A549 (cell line): ENCODE results near the gene ZNF407. TPM values are rescaled to one million over a fixed set of nuclear protein-coding genes. Genes with fewer than 3 reads are reported as not detected.

Source experiments
- ATAC-seq, 2 experiments: fragments of 200-7000 bp in 1 of 2; fragments of >200 bp in 1 of 2; cut with Nextera tagmentation in 1 of 2; cut with Tn5 transposase in 1 of 2; 3 replicates each; pipeline versions ENCODE4 v1.8.0 to v1.9.1; 2018 to 2020; ENCODE audit warnings: mild to moderate bottlenecking in 1 of 2, moderate library complexity in 1 of 2
- CTCF ChIA-PET: fragments of 300-600 bp; sonication (Branson Sonifier 250); formaldehyde crosslinking; extraction: SDS; loops from one replicate; lab custom pipeline; 2021; ENCODE audit warnings: antibody characterized with exemption, inconsistent platforms; lab: Yijun Ruan, JAX
- POLR2A ChIA-PET: fragments of 350-600 bp; formaldehyde crosslinking; extraction: SDS; loops from one replicate; lab custom pipeline; 2021; ENCODE audit warnings: antibody characterized with exemption, inconsistent platforms; lab: Yijun Ruan, JAX
- DNase-seq, 2 experiments: peaks; one replicate each; pipeline versions ENCODE4 v3.0.0 to v3.0.0-alpha.2; 2011 to 2016; ENCODE audit warnings: low read depth in 1 of 2, low spot score in 1 of 2
- FAIRE-seq: peaks from 2 replicates; lab custom pipeline; 2011; peaks lifted over from hg19 to GRCh38; lab: Jason Lieb, UNC
- H3K27ac ChIP-seq, 2 experiments: fragments of >200 bp; sonication (Bioruptor Twin); formaldehyde crosslinking; 3 replicates each; pipeline ENCODE4 v1.5.1; 2016 to 2017
- H3K4me1 ChIP-seq: fragments of >200 bp; sonication (Bioruptor Twin); formaldehyde crosslinking; 3 replicates; pipeline ENCODE4 v1.6.1; 2016
- H3K4me2 ChIP-seq: fragments of >200 bp; sonication (Bioruptor Twin); formaldehyde crosslinking; 3 replicates; pipeline ENCODE4 v1.6.1; 2016
- H3K4me3 ChIP-seq: fragments of >200 bp; sonication (Bioruptor Twin); formaldehyde crosslinking; 3 replicates; pipeline ENCODE4 v1.5.1; 2016
- H3K9me3 ChIP-seq: fragments of >200 bp; sonication (Bioruptor Twin); formaldehyde crosslinking; 3 replicates; pipeline ENCODE4 v1.6.1; 2016
- BCL3 ChIP-seq: fragments of >200 bp; sonication (Bioruptor Twin); formaldehyde crosslinking; IDR thresholded peaks from 3 replicates; pipeline ENCODE4 v1.6.1; 2016
- BHLHE40 ChIP-seq: IDR thresholded peaks from 2 replicates; pipeline ENCODE4 v1.6.1; 2012; ENCODE audit warnings: low read depth, low read length, inconsistent platforms
- CBX2 ChIP-seq: fragments of 200-600 bp; sonication (generic); IDR thresholded peaks from 2 replicates; pipeline ENCODE4 v1.6.1; 2016; ENCODE audit warnings: low read depth, mild to moderate bottlenecking, borderline replicate concordance
- CBX8 ChIP-seq: fragments of 200-600 bp; sonication (generic); IDR thresholded peaks from 2 replicates; pipeline ENCODE4 v1.6.1; 2016
- E2F6 ChIP-seq: IDR thresholded peaks from 2 replicates; pipeline ENCODE4 v1.6.1; 2012; ENCODE audit warnings: low read depth, borderline replicate concordance
- EHMT2 ChIP-seq: fragments of 200-600 bp; sonication (generic); IDR thresholded peaks from 2 replicates; pipeline ENCODE4 v1.6.1; 2016; ENCODE audit warnings: antibody characterized with exemption, low read depth, mild to moderate bottlenecking, moderate library complexity
- HDAC2 ChIP-seq: fragments of 200-600 bp; sonication (generic); IDR thresholded peaks from 2 replicates; pipeline ENCODE4 v1.6.1; 2016
- HES2 ChIP-seq: fragments of >200 bp; sonication (Bioruptor Twin); formaldehyde crosslinking; IDR thresholded peaks from 2 replicates; pipeline ENCODE4 v1.6.1; 2016
- HOXA7 ChIP-seq: fragments of 250-450 bp; sonication (Bioruptor Pico); IDR thresholded peaks from 2 replicates; pipeline ENCODE4 v1.5.0; 2020; ENCODE audit warnings: mild to moderate bottlenecking, moderate library complexity
- HOXB5 ChIP-seq: fragments of 250-450 bp; sonication (Bioruptor Pico); IDR thresholded peaks from 2 replicates; pipeline ENCODE4 v1.5.0; 2020; ENCODE audit warnings: mild to moderate bottlenecking, moderate library complexity
- KDM5A ChIP-seq: fragments of 200-600 bp; sonication (generic); IDR thresholded peaks from 2 replicates; pipeline ENCODE4 v1.6.1; 2016; ENCODE audit warnings: antibody characterized with exemption, mild to moderate bottlenecking
- NPAS2 ChIP-seq: fragments of 250-450 bp; sonication (Bioruptor Pico); IDR thresholded peaks from 2 replicates; pipeline ENCODE4 v1.8.0; 2022; ENCODE audit warnings: mild to moderate bottlenecking, moderate library complexity, borderline replicate concordance
- NR3C1 ChIP-seq: fragments of >200 bp; sonication (Bioruptor Twin); formaldehyde crosslinking; IDR thresholded peaks from 3 replicates; pipeline ENCODE4 v1.6.1; 2017
- PBX3 ChIP-seq: IDR thresholded peaks from 2 replicates; pipeline ENCODE4 v1.6.1; 2012
- PHF8 ChIP-seq: fragments of 200-600 bp; sonication (generic); IDR thresholded peaks from 2 replicates; pipeline ENCODE4 v1.6.1; 2016; ENCODE audit warnings: low read depth, mild to moderate bottlenecking, antibody characterized with exemption, moderate library complexity, borderline replicate concordance
- POLR2A ChIP-seq: IDR thresholded peaks from 2 replicates; pipeline ENCODE4 v1.6.1; 2012; ENCODE audit warnings: mild to moderate bottlenecking, low read length
- RAD21 ChIP-seq, 2 experiments: fragments of >200 bp in 1 of 2; sonication (Bioruptor Twin) in 1 of 2; formaldehyde crosslinking in 1 of 2; IDR thresholded peaks in 1 of 2; conservative IDR thresholded peaks in 1 of 2; 2 replicates in 1 of 2; 3 replicates in 1 of 2; pipeline ENCODE4 v1.6.1; 2012 to 2018; ENCODE audit warnings: inconsistent platforms in 1 of 2
- REST ChIP-seq: fragments of 200-600 bp; sonication (generic); IDR thresholded peaks from 2 replicates; pipeline ENCODE4 v1.6.1; 2016; ENCODE audit warnings: antibody characterized with exemption, mild to moderate bottlenecking, moderate library complexity
- RNF2 ChIP-seq: fragments of 200-600 bp; sonication (generic); IDR thresholded peaks from 2 replicates; pipeline ENCODE4 v1.6.1; 2016; ENCODE audit warnings: low read depth, mild to moderate bottlenecking, antibody characterized with exemption, moderate library complexity, borderline replicate concordance
- SMC3 ChIP-seq: fragments of >200 bp; sonication (Bioruptor Twin); formaldehyde crosslinking; IDR thresholded peaks from 3 replicates; pipeline ENCODE4 v1.6.1; 2018; ENCODE audit warnings: inconsistent platforms
- ZFP36 ChIP-seq: fragments of 450-650 bp; IDR thresholded peaks from 2 replicates; pipeline ENCODE4 v1.6.1; 2014; ENCODE audit warnings: borderline replicate concordance; ENCODE audit not compliant: partially characterized antibody
- ZSCAN20 ChIP-seq: fragments of 250-450 bp; sonication (Bioruptor Pico); IDR thresholded peaks from 2 replicates; pipeline ENCODE4 v1.8.0; 2022; ENCODE audit warnings: mild to moderate bottlenecking, moderate library complexity
- WGBS: methylation state at CpG from one replicate; pipeline ENCODE4 v1.1.6; 2017; ENCODE audit errors: missing lambda C conversion rate; 5-methylcytosine and 5-hydroxymethylcytosine counted together
- polyA plus RNA-seq, 4 experiments: library from polyadenylated mRNA; depleted of rRNA in 3 of 4; stranded (reverse); fragments of >200 nt; fragmentation: RNase III in 1 of 4; extraction: RNeasy Plus Mini Kit Qiagen cat#74134 plus additional on column Dnase treatment in 1 of 4; gene quantifications; 2 replicates in 3 of 4; 3 replicates in 1 of 4; pipeline ENCODE4 v1.2.3, GENCODE V29; 2011 to 2017

ZNF407 gene
- polyA plus RNA-seq, 2 of the 4 experiments (the other 2 are of a cell fraction), result 2.5 to 3.0 TPM

GRCh38 chr18:74665905-74666304, 68.2 kb downstream of the ZNF407 start:
- H3K27ac ChIP-seq, result no peak overlapping the region
- POLR2A ChIA-PET, result no interaction called here
- no peak for DNase-seq
- no peak for TF ChIP-seq PHF8
- no peak for TF ChIP-seq HOXA7 (CRISPR knock-in tag)
- TF ChIP-seq POLR2A, result no peak
- no peak for TF ChIP-seq EHMT2
- no peak overlapping the region for H3K4me2 ChIP-seq
- no peak for ATAC-seq
- 94% methylated on average over 6 of the region's 9 CpGs for WGBS
- CTCF ChIA-PET, result interaction anchor here (0.9 kb wide), 1 partner anchor 13 kb away, joined by 3 read pairs; no protein-coding TSS in a partner anchor
- H3K4me1 ChIP-seq, result no peaks in the 10 kb centered on the region
- no peak for FAIRE-seq
- H3K4me3 ChIP-seq, result no peak overlapping the region
- no peaks in the 10 kb centered on the region for H3K9me3 ChIP-seq

- TF ChIP-seq POLR2A (no peak), KDM5A (no peak), BCL3 (no peak), HES2 (no peak), CBX8 (no peak), REST (no peak), ZFP36 (no peak), ZSCAN20 (CRISPR knock-in tag) (no peak), E2F6 (no peak), RNF2 (no peak), NPAS2 (no peak), CBX2 (no peak), SMC3 (no peak), NR3C1 (no peak), BHLHE40 (no peak), HDAC2 (no peak), RAD21 (conservative IDR thresholded peaks at IDR 0.05 in 1 of 2, IDR thresholded peaks at IDR 0.05 in 1 of 2) (no peak), PBX3 (no peak), HOXB5 (CRISPR knock-in tag) (no peak)
- POLR2A ChIA-PET, result no interaction called here
- Histone ChIP-seq H3K4me1 (no peaks in the 10 kb centered on the region), H3K9me3 (no peaks in the 10 kb centered on the region), H3K4me2 (no peak overlapping the region), H3K27ac (no peak overlapping the region), H3K4me3 (no peak overlapping the region)
- no peak for ATAC-seq
- CTCF ChIA-PET, result interaction anchor here (1.0 kb wide), 1 partner anchor 16 kb away, joined by 3 read pairs; no protein-coding TSS in a partner anchor
- no peak for DNase-seq
- FAIRE-seq, result no peak
- WGBS, result 82% methylated on average over 8 of the region's 8 CpGs
Observed at GRCh38 chr18:74669136-74669798, 71.6 kb downstream of the ZNF407 start.
